H1 (cell line): ENCODE results near the gene PEX14. TPM values are rescaled to one million over a fixed set of nuclear protein-coding genes. Genes with fewer than 3 reads are reported as not detected.

ENCODE experiments used
- CTCF ChIA-PET: fragments of 300-600 bp; sonication (Branson Sonifier 250); formaldehyde crosslinking; loops from one replicate; lab custom pipeline; 2021; ENCODE audit not compliant: partially characterized antibody; lab: Charles Lee
- POLR2A ChIA-PET: fragments of 300-600 bp; sonication (Branson Sonifier 250); formaldehyde crosslinking; loops from one replicate; lab custom pipeline; 2021; ENCODE audit warnings: inconsistent platforms; ENCODE audit not compliant: partially characterized antibody; lab: Charles Lee
- DNase-seq, 2 experiments: peaks; one replicate each; pipeline versions ENCODE4 v3.0.0 to v3.0.0-alpha.2; 2010 to 2022; ENCODE audit warnings: low spot score in 2 of 2, low read depth in 1 of 2, mixed read lengths in 1 of 2
- FAIRE-seq: peaks from 2 replicates; lab custom pipeline; 2011; peaks lifted over from hg19 to GRCh38; lab: Jason Lieb, UNC
- H2AFZ ChIP-seq: 2 replicates; pipeline ENCODE4 v1.8.1; 2012; ENCODE audit warnings: low read length, inconsistent platforms
- H2AK5ac ChIP-seq: 2 replicates; pipeline ENCODE4 v1.6.1; 2013; ENCODE audit warnings: low read depth, low read length
- H2BK120ac ChIP-seq: replicated peaks from 2 replicates; pipeline ENCODE3; 2013; ENCODE audit warnings: low read depth, low read length, inconsistent platforms
- H2BK12ac ChIP-seq: 2 replicates; pipeline ENCODE4 v1.6.1; 2013; ENCODE audit warnings: low read depth, low read length
- H2BK15ac ChIP-seq: 2 replicates; pipeline ENCODE4 v1.6.1; 2013; ENCODE audit warnings: low read length
- H2BK20ac ChIP-seq: 2 replicates; pipeline ENCODE4 v1.6.1; 2013; ENCODE audit warnings: low read length
- H2BK5ac ChIP-seq: 2 replicates; pipeline ENCODE4 v1.6.1; 2013; ENCODE audit warnings: low read depth, low read length
- H3K14ac ChIP-seq: 2 replicates; pipeline ENCODE4 v1.6.1; 2013; ENCODE audit warnings: inconsistent platforms; ENCODE audit not compliant: insufficient read length
- H3K18ac ChIP-seq: 2 replicates; pipeline ENCODE4 v1.6.1; 2013; ENCODE audit warnings: low read length; ENCODE audit errors: extremely low read depth
- H3K23ac ChIP-seq: 2 replicates; pipeline ENCODE4 v1.6.1; 2013; ENCODE audit warnings: inconsistent platforms; ENCODE audit not compliant: insufficient read length
- H3K23me2 ChIP-seq: 2 replicates; pipeline ENCODE4 v1.6.1; 2013; ENCODE audit warnings: low read depth, low read length
- H3K27ac ChIP-seq: 2 replicates; pipeline ENCODE4 v1.6.1; 2011; ENCODE audit warnings: low read depth, low read length, inconsistent platforms
- H3K27me3 ChIP-seq, 4 experiments: replicated peaks in 1 of 4; 1 replicate in 1 of 4; 2 replicates in 3 of 4; pipeline versions ENCODE4 v1.6.1 to v1.8.1; 2011 to 2013; ENCODE audit warnings: low read length in 3 of 4, mild to moderate bottlenecking in 3 of 4, inconsistent platforms in 2 of 4, mixed read lengths in 2 of 4, moderate library complexity in 1 of 4; ENCODE audit not compliant: control insufficient read depth in 3 of 4, insufficient read depth in 3 of 4; ENCODE audit errors: extremely low read depth in 1 of 4
- H3K36me3 ChIP-seq, 4 experiments: 2 replicates each; pipeline versions ENCODE4 v1.6.1 to v1.8.1; 2011 to 2013; ENCODE audit warnings: mild to moderate bottlenecking in 4 of 4, low read length in 3 of 4, moderate library complexity in 2 of 4, control low read depth in 1 of 4, inconsistent platforms in 1 of 4; ENCODE audit not compliant: insufficient read depth in 4 of 4, control insufficient read depth in 2 of 4
- H3K4ac ChIP-seq: replicated peaks from 2 replicates; pipeline ENCODE3; 2013; ENCODE audit warnings: low read length, low read depth, mixed read lengths, inconsistent platforms; ENCODE audit not compliant: insufficient read length
- H3K4me1 ChIP-seq, 4 experiments: replicated peaks in 1 of 4; 1 replicate in 1 of 4; 2 replicates in 3 of 4; pipeline versions ENCODE4 v1.6.1 to v1.8.1; 2011 to 2013; ENCODE audit warnings: low read length in 3 of 4, inconsistent platforms in 2 of 4, mixed read lengths in 1 of 4; ENCODE audit not compliant: insufficient read depth in 4 of 4, control insufficient read depth in 3 of 4
- H3K4me2 ChIP-seq, 2 experiments: 2 replicates each; pipeline versions ENCODE4 v1.6.1 to v1.8.1; 2011 to 2013; ENCODE audit warnings: low read depth in 2 of 2, low read length in 2 of 2, control low read depth in 1 of 2, inconsistent platforms in 1 of 2, mild to moderate bottlenecking in 1 of 2; ENCODE audit not compliant: insufficient read depth in 1 of 2
- H3K4me3 ChIP-seq, 4 experiments: fragments of 200-600, 300-600 bp in 1 of 4; sonication (generic), shearing (Covaris generic), sonication (Bioruptor Twin) in 1 of 4; 2 replicates each; pipeline versions ENCODE4 v1.5.1 to v1.8.1; 2011 to 2016; ENCODE audit warnings: low read length in 4 of 4, low read depth in 3 of 4, control low read depth in 2 of 4, inconsistent platforms in 2 of 4, mild to moderate bottlenecking in 2 of 4, mixed read lengths in 1 of 4, moderate library complexity in 1 of 4; ENCODE audit not compliant: insufficient read depth in 2 of 4; ENCODE audit errors: extremely low read depth in 1 of 4
- H3K56ac ChIP-seq: replicated peaks from 2 replicates; pipeline ENCODE3; 2013; ENCODE audit warnings: low read depth, mild to moderate bottlenecking, mixed read lengths, low read length, inconsistent platforms; ENCODE audit not compliant: insufficient read length
- H3K79me1 ChIP-seq: 2 replicates; pipeline ENCODE4 v1.6.1; 2013; ENCODE audit warnings: low read depth, low read length, control low read depth
- H3K79me2 ChIP-seq, 2 experiments: 2 replicates each; pipeline versions ENCODE4 v1.6.1 to v1.8.1; 2012 to 2013; ENCODE audit warnings: low read length in 2 of 2, mild to moderate bottlenecking in 2 of 2, inconsistent platforms in 1 of 2; ENCODE audit not compliant: insufficient read depth in 2 of 2, control insufficient read depth in 1 of 2
- H3K9ac ChIP-seq, 4 experiments: replicated peaks in 1 of 4; 1 replicate in 1 of 4; 2 replicates in 3 of 4; pipeline versions ENCODE4 v1.6.1 to v1.8.1; 2011 to 2013; ENCODE audit warnings: low read depth in 3 of 4, low read length in 3 of 4, control low read depth in 2 of 4, mild to moderate bottlenecking in 2 of 4, moderate library complexity in 2 of 4, inconsistent platforms in 1 of 4; ENCODE audit errors: extremely low read depth in 1 of 4
- H3K9me3 ChIP-seq, 2 experiments: 2 replicates each; pipeline versions ENCODE4 v1.6.1 to v1.8.1; 2012 to 2013; ENCODE audit warnings: mild to moderate bottlenecking in 2 of 2, moderate library complexity in 2 of 2, control low read depth in 1 of 2, inconsistent platforms in 1 of 2, low read depth in 1 of 2, low read length in 1 of 2, mixed read lengths in 1 of 2; ENCODE audit not compliant: insufficient read depth in 2 of 2
- H4K20me1 ChIP-seq, 2 experiments: replicated peaks in 1 of 2; 2 replicates each; pipeline versions ENCODE3 to v1.8.1; 2011 to 2013; ENCODE audit warnings: inconsistent platforms in 2 of 2, low read length in 2 of 2, mild to moderate bottlenecking in 1 of 2; ENCODE audit not compliant: insufficient read depth in 2 of 2, control insufficient read depth in 1 of 2
- H4K5ac ChIP-seq: 2 replicates; pipeline ENCODE4 v1.6.1; 2013; ENCODE audit warnings: low read length, low read depth, mixed read lengths, inconsistent platforms; ENCODE audit not compliant: insufficient read length
- H4K8ac ChIP-seq: 2 replicates; pipeline ENCODE4 v1.8.0; 2013; ENCODE audit warnings: mild to moderate bottlenecking, moderate library complexity, low read length, inconsistent platforms; ENCODE audit not compliant: insufficient read depth; ENCODE audit errors: extremely low read depth
- H4K91ac ChIP-seq: replicated peaks from 2 replicates; pipeline ENCODE3; 2013; ENCODE audit warnings: low read length, mixed read lengths, inconsistent platforms; ENCODE audit not compliant: insufficient read length
- CEBPB ChIP-seq: IDR thresholded peaks from 2 replicates; pipeline ENCODE4 v1.6.1; 2012; ENCODE audit warnings: low read depth, low read length
- GABPA ChIP-seq: IDR thresholded peaks from 2 replicates; pipeline ENCODE4 v1.6.1; 2011; ENCODE audit warnings: mild to moderate bottlenecking, low read length, moderate library complexity, borderline replicate concordance; ENCODE audit not compliant: insufficient read depth
- GTF2F1 ChIP-seq: IDR thresholded peaks from 2 replicates; pipeline ENCODE4 v1.6.1; 2012; ENCODE audit warnings: low read depth, low read length, improper control_type of control experiment, borderline replicate concordance
- RNF2 ChIP-seq: fragments of 200-900, 300-1000 bp; sonication (generic); IDR thresholded peaks from 2 replicates; pipeline ENCODE4 v1.7.1; 2016; ENCODE audit warnings: borderline replicate concordance, low read depth, mild to moderate bottlenecking, antibody characterized with exemption, low read length; ENCODE audit not compliant: poor library complexity, severe bottlenecking; ENCODE audit errors: missing control alignments
- YY1 ChIP-seq: IDR thresholded peaks from 2 replicates; pipeline ENCODE4 v1.6.1; 2011; ENCODE audit warnings: low read depth, mild to moderate bottlenecking, low read length
- WGBS, 2 experiments: shearing (Covaris generic) in 1 of 2; methylation state at CpG; one replicate each; pipeline versions ENCODE4 v1.1.6 to v1.1.7; 2013 to 2015; ENCODE audit warnings: low lambda C conversion rate in 2 of 2, mixed read lengths in 2 of 2, inconsistent platforms in 1 of 2, low coverage in 1 of 2, missing lambda C conversion rate in 1 of 2; ENCODE audit not compliant: insufficient replicate concordance in 2 of 2, insufficient coverage in 1 of 2, insufficient read length in 1 of 2; ENCODE audit errors: extremely low coverage in 1 of 2, missing lambda C conversion rate in 1 of 2; 5-methylcytosine and 5-hydroxymethylcytosine counted together
- polyA plus RNA-seq, 7 experiments: library from polyadenylated mRNA; depleted of rRNA in 3 of 7; stranded (reverse) in 5 of 7; unstranded in 2 of 7; fragments of >200 nt in 5 of 7; fragments of 200-250 nt in 2 of 7; gene quantifications; 1 replicate in 5 of 7; 2 replicates in 1 of 7; 4 replicates in 1 of 7; pipeline versions ENCODE4 v1.2.1 to v1.2.3, GENCODE V29; 2011 to 2013; ENCODE audit warnings: missing spikeins in 2 of 7, mixed read lengths in 2 of 7
- total RNA-seq: library from RNA; stranded (reverse); fragmentation: NEBNext Ultra II Directional; extraction: Animal tissue kit (Norgen Biotek cat#: 25700); gene quantifications from 2 replicates; pipeline ENCODE4 v1.2.1, GENCODE V29; 2021

PEX14 gene
- total and polyA plus RNA-seq, 2 of the 8 experiments (the other 6 are each of a cell fraction or from before 2014, with no cell fraction given) = 13.0 to 19.8 TPM

DNA sequence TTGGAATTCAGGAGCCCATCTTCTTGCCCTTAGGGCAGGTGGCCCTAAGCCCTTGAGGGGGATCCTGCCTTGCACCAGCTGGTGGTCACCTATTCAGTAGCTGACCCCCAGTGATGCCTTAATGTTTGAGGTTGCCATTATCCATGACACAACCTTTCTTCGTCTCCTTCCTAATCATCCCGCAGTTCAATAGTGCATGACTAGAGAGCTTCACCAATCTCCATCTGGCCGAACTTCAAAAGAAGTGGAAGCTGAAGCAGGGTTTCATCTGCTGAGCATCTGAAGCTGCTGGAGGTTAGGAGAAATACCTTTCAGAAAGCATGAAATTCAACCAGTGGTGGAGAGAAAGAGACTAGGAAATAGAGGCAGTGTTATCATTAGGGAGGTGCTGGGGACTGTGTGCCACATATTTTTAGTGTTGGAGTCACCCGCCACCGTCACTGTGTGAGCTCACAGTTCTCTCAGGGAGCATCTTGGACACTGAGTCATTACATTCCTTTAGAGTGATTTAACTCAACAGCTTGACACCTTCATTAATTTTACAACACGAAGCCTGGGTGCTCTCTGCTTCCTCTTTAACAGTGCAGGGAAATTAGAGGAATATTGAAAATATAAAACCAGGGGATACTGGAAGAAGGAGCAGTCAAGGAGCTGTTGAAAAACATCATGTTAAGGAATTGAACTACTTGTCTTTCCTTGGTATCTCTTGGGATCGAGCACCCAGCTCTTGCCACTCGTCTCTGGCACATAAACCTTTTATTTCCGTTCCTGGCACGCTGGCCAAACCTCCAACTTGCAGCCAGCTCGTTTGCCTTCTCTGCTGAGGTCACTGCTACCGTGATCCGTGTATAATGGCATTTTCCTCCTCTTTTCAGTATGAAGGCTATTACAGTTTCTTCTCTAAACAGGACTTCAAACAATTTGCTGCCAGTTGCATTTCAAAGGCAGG is 53.6 kb downstream of the PEX14 start:
- POLR2A ChIA-PET = interaction anchor here (0.6 to 2.2 kb wide), 7 partner anchors 10 to 336 kb away, joined by 3 to 8 read pairs (median 3); no protein-coding TSS in a partner anchor
- Histone ChIP-seq H3K23me2 (peaks cover 3% of the 10 kb centered on the region; the same call in 1 of the 2 replicates), H3K4me2 (peak overlapping the region; percentile 54 to 61; a peak in 3 of 4 replicates), H4K8ac (no peak overlapping the region), H3K27me3 (0 out of 7 replicates have a peak, but pooled peaks cover 0 to 1% (median 0%) of the 10 kb centered on the region in 4 experiments), H3K9me3 (no peaks in the 10 kb centered on the region), H2AFZ (no peak overlapping the region), H3K23ac (no peak overlapping the region), H2BK5ac (no peak overlapping the region), H2BK20ac (peak overlapping the region; percentile 55; the same call in 1 of the 2 replicates), H2BK15ac (0 out of 2 replicates have a peak overlapping the region, but pooled peaks have one; percentile 35), H2BK12ac (no peak overlapping the region; the same call in 1 of the 2 replicates), H3K79me2 (peaks cover 0 to 35% of the 10 kb centered on the region in 2 experiments; a peak in 3 of 4 replicates), H3K79me1 (no peaks in the 10 kb centered on the region), H3K4me3 (peak overlapping the region in 1 of 4 experiments; percentile 50; a peak in 1 of 8 replicates), H3K36me3 (no peaks in the 10 kb centered on the region), H3K56ac (no peak overlapping the region), H3K27ac (no peak overlapping the region), H2AK5ac (no peak overlapping the region), H3K14ac (no peak overlapping the region), H4K20me1 (no peaks in the 10 kb centered on the region), H3K9ac (no peak overlapping the region), H3K4ac (no peak overlapping the region), H3K4me1 (peaks cover 13 to 34% (median 25%) of the 10 kb centered on the region in 4 experiments), H2BK120ac (no peak overlapping the region), H4K5ac (no peak overlapping the region), H4K91ac (peak overlapping the region; percentile 12), H3K18ac (no peak overlapping the region)
- CTCF ChIA-PET = interaction anchor here (0.6 to 3.9 kb wide), 17 partner anchors 8 to 381 kb away, joined by 3 to 23 read pairs (median 4); no protein-coding TSS in a partner anchor
- FAIRE-seq = no peak
- 55% methylated on average over 13 of the region's 13 CpGs; no CpG with 5 or more reads in 1 of the 2 experiments for WGBS, 2 experiments
- no peak for DNase-seq
- TF ChIP-seq RNF2 (no peak), YY1 (no peak), CEBPB (no peak), GABPA (no peak), GTF2F1 (no peak)
